IPS-15b (cell line): Measurements from ENCODE around the gene LRMDA.

ENCODE experiments used
- H3K27me3 ChIP-seq: one replicate; pipeline ENCODE4 v1.6.1; 2013; ENCODE audit warnings: low read length; ENCODE audit not compliant: control insufficient read depth, insufficient read depth
- H3K36me3 ChIP-seq: one replicate; pipeline ENCODE4 v1.6.1; 2013; ENCODE audit warnings: low read length; ENCODE audit not compliant: control insufficient read depth, insufficient read depth
- H3K4me1 ChIP-seq: one replicate; pipeline ENCODE4 v1.6.1; 2013; ENCODE audit warnings: mild to moderate bottlenecking, low read length; ENCODE audit not compliant: control insufficient read depth, insufficient read depth
- H3K4me3 ChIP-seq: one replicate; pipeline ENCODE4 v1.5.1; 2013; ENCODE audit warnings: low read depth, low read length
- H3K9ac ChIP-seq: one replicate; pipeline ENCODE4 v1.6.1; 2013; ENCODE audit warnings: low read depth, mild to moderate bottlenecking, low read length
- H3K9me3 ChIP-seq: one replicate; pipeline ENCODE4 v1.6.1; 2013; ENCODE audit warnings: mild to moderate bottlenecking, low read length; ENCODE audit not compliant: control insufficient read depth, insufficient read depth

The LRMDA gene

GRCh38 chr10:75542084-75542483 is 110.7 kb downstream of the LRMDA start:
- Histone ChIP-seq H3K27me3 (peaks cover 5% of the 10 kb centered on the region), H3K4me3 (no peak overlapping the region), H3K9ac (no peak overlapping the region), H3K4me1 (peaks cover 23% of the 10 kb centered on the region), H3K36me3 (no peaks in the 10 kb centered on the region), H3K9me3 (no peaks in the 10 kb centered on the region)

GRCh38 chr10:75542906-75543305 is 111.5 kb downstream of the LRMDA start:
- no peak overlapping the region for H3K4me3 ChIP-seq
- H3K9ac ChIP-seq, result no peak overlapping the region
- peaks cover 21% of the 10 kb centered on the region for H3K4me1 ChIP-seq
- no peaks in the 10 kb centered on the region for H3K36me3 ChIP-seq
- no peaks in the 10 kb centered on the region for H3K9me3 ChIP-seq
- no peaks in the 10 kb centered on the region for H3K27me3 ChIP-seq

GRCh38 chr10:75544386-75544785 is 113.0 kb downstream of the LRMDA start:
- Histone ChIP-seq H3K27me3 (no peaks in the 10 kb centered on the region), H3K9ac (no peak overlapping the region), H3K9me3 (no peaks in the 10 kb centered on the region), H3K36me3 (no peaks in the 10 kb centered on the region), H3K4me1 (peaks cover 14% of the 10 kb centered on the region), H3K4me3 (no peak overlapping the region)

GRCh38 chr10:75544993-75545706 is 113.7 kb downstream of the LRMDA start:
- H3K9ac ChIP-seq, result no peak overlapping the region
- H3K27me3 ChIP-seq, result no peaks in the 10 kb centered on the region
- H3K36me3 ChIP-seq, result no peaks in the 10 kb centered on the region
- no peak overlapping the region for H3K4me3 ChIP-seq
- peaks cover 14% of the 10 kb centered on the region for H3K4me1 ChIP-seq
- H3K9me3 ChIP-seq, result no peaks in the 10 kb centered on the region

GRCh38 chr10:75546004-75546403 is 114.6 kb downstream of the LRMDA start:
- H3K4me1 ChIP-seq, result peaks cover 9% of the 10 kb centered on the region
- H3K27me3 ChIP-seq, result no peaks in the 10 kb centered on the region
- no peaks in the 10 kb centered on the region for H3K36me3 ChIP-seq
- no peak overlapping the region for H3K4me3 ChIP-seq
- no peak overlapping the region for H3K9ac ChIP-seq
- H3K9me3 ChIP-seq, result no peaks in the 10 kb centered on the region

- Histone ChIP-seq H3K4me1 (no peaks in the 10 kb centered on the region), H3K4me3 (no peak overlapping the region), H3K9me3 (no peaks in the 10 kb centered on the region), H3K9ac (no peak overlapping the region), H3K27me3 (no peaks in the 10 kb centered on the region), H3K36me3 (no peaks in the 10 kb centered on the region)
These were observed 116.2 kb downstream of the LRMDA start for GRCh38 chr10:75547391-75548298.

- Histone ChIP-seq H3K4me3 (no peak overlapping the region), H3K27me3 (no peaks in the 10 kb centered on the region), H3K9me3 (no peaks in the 10 kb centered on the region), H3K4me1 (no peaks in the 10 kb centered on the region), H3K9ac (no peak overlapping the region), H3K36me3 (no peaks in the 10 kb centered on the region)
These were observed 116.9 kb downstream of the LRMDA start for GRCh38 chr10:75548356-75548755.

- Histone ChIP-seq H3K4me1 (no peaks in the 10 kb centered on the region), H3K9me3 (no peaks in the 10 kb centered on the region), H3K4me3 (no peak overlapping the region), H3K36me3 (no peaks in the 10 kb centered on the region), H3K27me3 (no peaks in the 10 kb centered on the region), H3K9ac (no peak overlapping the region)
These were observed 118.8 kb downstream of the LRMDA start for GRCh38 chr10:75550191-75550590.

- Histone ChIP-seq H3K9ac (no peak overlapping the region), H3K27me3 (no peaks in the 10 kb centered on the region), H3K36me3 (no peaks in the 10 kb centered on the region), H3K4me3 (no peak overlapping the region), H3K9me3 (no peaks in the 10 kb centered on the region), H3K4me1 (no peaks in the 10 kb centered on the region)
These were observed 120.7 kb downstream of the LRMDA start for GRCh38 chr10:75552171-75552570.

GRCh38 chr10:75553550-75553949 is 122.1 kb downstream of the LRMDA start:
- H3K4me1 ChIP-seq, result no peaks in the 10 kb centered on the region
- no peak overlapping the region for H3K9ac ChIP-seq
- H3K27me3 ChIP-seq, result no peaks in the 10 kb centered on the region
- H3K36me3 ChIP-seq, result no peaks in the 10 kb centered on the region
- no peaks in the 10 kb centered on the region for H3K9me3 ChIP-seq
- H3K4me3 ChIP-seq, result no peak overlapping the region

- Histone ChIP-seq H3K9me3 (no peaks in the 10 kb centered on the region), H3K4me3 (no peak overlapping the region), H3K9ac (no peak overlapping the region), H3K36me3 (no peaks in the 10 kb centered on the region), H3K27me3 (no peaks in the 10 kb centered on the region), H3K4me1 (no peaks in the 10 kb centered on the region)
These were observed 123.9 kb downstream of the LRMDA start for GRCh38 chr10:75555323-75555722.

- Histone ChIP-seq H3K36me3 (no peaks in the 10 kb centered on the region), H3K9ac (no peak overlapping the region), H3K9me3 (no peaks in the 10 kb centered on the region), H3K4me3 (no peak overlapping the region), H3K4me1 (no peaks in the 10 kb centered on the region), H3K27me3 (no peaks in the 10 kb centered on the region)
These were observed 124.9 kb downstream of the LRMDA start for GRCh38 chr10:75556320-75556719.
